GM23248 (cell line): Measurements from ENCODE around the gene MYH7B.

Source experiments
- EZH2 ChIP-seq: fragments of 200-600 bp; sonication (generic); IDR thresholded peaks from 2 replicates; pipeline ENCODE4 v1.6.1; 2018; ENCODE audit warnings: antibody characterized with exemption, mild to moderate bottlenecking; ENCODE audit not compliant: insufficient read depth, poor library complexity, severe bottlenecking
- EZH2phosphoT487 ChIP-seq: fragments of 200-600 bp; sonication (generic); IDR thresholded peaks from 2 replicates; pipeline ENCODE4 v1.6.1; 2018; ENCODE audit warnings: antibody characterized with exemption, moderate library complexity, mild to moderate bottlenecking, low read depth; ENCODE audit not compliant: insufficient read depth

DNA sequence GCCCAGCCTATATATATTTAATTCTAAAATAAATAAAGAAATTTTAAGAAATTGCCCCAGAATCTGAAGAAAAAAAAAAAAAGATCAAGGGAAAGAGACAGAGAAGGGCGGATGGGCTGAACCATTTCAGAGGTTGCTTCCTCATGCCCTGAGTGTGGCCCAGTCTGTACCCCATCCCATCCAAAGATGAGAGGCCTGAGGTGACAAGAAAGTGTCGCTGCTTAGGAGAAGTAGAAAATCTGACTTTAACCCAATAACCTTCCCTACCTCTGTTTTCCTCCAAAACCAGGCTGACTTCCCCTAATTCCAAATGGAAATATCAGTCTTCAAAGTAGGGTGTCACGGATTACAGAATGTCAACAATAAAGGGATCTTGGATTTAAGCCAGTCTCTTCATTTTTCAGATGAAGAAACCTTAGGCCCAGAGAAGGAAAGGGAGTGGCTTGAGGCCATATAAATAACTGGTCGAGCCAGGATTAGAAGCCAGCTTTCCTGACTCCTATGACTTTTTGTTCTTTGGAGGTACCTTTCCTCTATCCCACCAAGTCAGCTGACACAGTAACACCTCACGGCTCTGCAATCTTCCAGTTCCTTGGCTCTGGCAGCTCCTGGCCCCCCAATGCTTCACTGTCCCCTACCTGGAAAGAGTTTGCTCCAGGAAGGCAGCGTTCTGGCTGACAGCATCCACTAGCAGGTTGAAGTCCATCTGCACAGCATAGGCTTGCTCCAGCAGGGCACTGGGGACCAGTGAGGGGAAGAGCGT, 10.2 kb upstream of the MYH7B start:
- TF ChIP-seq EZH2phosphoT487 (no peak), EZH2 (no peak)
